GM18868 (cell line): ENCODE data around the gene PRR7.

ENCODE experiments used
- ATAC-seq: cut with Tn5 transposase; IDR thresholded peaks from one replicate; pipeline ENCODE4 v1.9.1; 2021; ENCODE audit warnings: mild to moderate bottlenecking, moderate library complexity; ENCODE audit not compliant: unreplicated experiment

The PRR7 gene

DNA sequence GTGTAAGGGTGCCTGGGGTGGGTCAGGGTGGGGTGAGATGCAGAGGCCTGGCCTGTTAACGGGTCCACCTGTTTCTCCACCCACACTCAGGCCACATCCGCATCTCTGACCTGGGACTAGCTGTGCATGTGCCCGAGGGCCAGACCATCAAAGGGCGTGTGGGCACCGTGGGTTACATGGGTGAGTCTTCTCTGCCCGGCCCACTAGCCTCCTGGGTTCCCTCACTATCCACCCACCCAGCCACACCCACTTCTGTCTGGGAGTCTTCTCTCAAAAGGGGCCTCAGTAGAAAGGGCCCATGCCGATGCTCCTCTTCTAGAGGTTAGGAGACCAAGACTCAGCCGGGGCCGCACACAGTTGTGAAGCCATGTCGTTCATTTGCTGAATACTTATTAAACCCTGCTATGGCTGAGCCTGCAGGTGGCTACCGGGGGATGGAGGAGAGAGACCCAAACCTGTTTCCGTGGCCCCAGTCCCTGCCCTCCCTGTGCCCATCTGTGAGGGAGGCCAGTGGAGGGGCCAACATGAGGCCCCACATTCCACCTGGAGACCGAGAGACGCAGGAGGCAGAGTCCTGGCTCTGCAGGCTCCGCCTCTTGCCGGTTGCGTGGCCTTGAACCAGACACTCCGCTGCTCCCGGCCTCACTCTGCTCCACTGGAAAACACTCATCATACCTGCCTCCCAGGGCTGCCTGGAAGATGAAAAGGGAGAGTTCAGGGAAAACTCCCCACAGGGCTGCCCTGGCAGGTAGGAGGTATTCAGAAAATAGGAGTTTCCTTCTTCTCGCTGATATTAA lies 11.5 kb upstream of the PRR7 start:
- ATAC-seq: no peak

DNA sequence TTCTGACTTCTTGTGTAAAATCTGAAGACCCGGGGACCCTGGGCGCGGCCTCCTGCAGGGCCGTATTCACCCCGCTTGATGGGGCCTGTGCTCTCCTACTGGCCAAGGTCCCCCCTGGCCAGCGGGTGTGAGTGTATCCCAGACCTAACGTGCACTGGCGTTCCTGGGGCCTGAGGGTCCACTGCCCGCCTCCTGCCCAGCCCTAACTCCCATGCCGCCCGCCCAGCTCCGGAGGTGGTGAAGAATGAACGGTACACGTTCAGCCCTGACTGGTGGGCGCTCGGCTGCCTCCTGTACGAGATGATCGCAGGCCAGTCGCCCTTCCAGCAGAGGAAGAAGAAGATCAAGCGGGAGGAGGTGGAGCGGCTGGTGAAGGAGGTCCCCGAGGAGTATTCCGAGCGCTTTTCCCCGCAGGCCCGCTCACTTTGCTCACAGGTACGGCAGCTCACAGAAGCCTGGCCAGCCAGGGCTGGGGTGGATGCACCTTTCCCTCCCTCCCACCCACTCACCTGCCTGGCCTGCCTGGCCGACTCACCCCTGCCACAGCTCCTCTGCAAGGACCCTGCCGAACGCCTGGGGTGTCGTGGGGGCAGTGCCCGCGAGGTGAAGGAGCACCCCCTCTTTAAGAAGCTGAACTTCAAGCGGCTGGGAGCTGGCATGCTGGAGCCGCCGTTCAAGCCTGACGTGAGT lies 10.6 kb upstream of the PRR7 start:
- ATAC-seq: no peak

DNA sequence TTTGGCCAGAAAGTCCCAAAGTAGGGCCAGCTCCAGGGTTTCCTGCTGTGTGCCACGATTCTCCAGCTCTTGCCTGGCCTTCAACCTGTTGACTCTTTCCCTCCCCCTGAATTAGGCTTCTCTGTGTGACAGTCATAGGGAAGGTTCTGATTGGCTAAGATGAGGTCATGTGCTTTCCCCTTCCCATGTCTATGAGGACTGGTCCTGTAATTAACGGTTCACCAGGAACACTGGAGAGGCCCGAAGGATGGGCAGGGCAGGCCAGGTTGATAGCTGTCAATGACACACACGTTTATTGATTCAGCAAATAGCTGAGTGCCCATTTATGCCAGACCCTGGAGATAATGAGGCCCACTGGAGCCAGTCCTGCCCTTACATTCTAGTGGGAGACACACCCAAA lies 9.0 kb upstream of the PRR7 start:
- no peak for ATAC-seq

DNA sequence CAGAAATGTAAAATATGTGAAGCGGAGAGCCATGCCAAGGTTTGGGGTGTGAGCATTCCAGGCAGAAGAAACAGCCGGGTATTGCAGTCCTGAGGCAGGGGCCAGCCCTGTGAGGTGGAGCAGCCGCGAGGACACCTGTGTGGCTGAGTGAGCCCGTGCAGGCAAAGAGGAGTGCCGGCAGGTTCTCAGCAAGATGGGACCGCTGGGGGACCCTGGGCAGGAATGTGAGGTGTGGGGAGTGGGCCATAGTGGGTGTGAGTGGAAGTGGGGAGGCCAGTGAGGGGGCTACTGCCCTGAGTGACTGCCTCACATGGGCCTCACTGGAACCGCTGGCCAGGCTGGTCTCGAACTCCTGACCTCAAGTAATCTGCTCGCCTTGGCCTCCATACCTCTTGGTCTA lies 8.1 kb upstream of the PRR7 start:
- no peak for ATAC-seq

- ATAC-seq: no peak
Observed at GRCh38 chr5:177439518-177440053, 7.0 kb upstream of the PRR7 start.

DNA sequence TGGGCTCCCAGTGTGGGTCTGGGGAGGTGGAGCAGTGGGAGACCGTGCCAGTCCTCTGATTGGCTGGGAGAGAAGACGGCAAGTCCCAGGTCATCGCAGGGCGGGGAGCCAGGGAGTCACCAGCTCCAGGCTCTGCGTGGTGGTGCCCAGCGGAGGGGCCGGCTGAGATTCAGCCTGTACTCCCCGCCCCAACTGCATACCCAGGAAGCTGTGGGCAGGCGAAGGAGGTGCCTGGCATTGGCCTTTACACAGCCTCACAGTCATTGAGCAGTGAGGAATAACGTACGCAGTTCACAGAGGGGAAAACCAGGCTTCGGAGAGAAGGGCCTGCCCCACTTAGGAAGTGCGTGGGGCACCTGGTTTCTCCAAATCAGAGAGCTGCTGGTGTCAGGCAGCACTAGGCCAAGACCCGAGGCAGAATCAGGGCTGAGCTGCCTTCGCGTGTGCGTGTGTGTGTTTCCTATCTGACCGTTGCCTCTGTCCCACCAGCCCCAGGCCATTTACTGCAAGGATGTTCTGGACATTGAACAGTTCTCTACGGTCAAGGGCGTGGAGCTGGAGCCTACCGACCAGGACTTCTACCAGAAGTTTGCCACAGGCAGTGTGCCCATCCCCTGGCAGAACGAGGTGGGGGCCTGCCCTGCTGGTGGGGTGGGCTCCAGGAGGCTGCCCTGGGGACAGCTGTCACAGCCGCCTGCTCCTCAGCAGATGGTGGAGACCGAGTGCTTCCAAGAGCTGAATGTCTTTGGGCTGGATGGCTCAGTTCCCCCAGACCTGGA lies 6.2 kb upstream of the PRR7 start:
- ATAC-seq: no peak

DNA sequence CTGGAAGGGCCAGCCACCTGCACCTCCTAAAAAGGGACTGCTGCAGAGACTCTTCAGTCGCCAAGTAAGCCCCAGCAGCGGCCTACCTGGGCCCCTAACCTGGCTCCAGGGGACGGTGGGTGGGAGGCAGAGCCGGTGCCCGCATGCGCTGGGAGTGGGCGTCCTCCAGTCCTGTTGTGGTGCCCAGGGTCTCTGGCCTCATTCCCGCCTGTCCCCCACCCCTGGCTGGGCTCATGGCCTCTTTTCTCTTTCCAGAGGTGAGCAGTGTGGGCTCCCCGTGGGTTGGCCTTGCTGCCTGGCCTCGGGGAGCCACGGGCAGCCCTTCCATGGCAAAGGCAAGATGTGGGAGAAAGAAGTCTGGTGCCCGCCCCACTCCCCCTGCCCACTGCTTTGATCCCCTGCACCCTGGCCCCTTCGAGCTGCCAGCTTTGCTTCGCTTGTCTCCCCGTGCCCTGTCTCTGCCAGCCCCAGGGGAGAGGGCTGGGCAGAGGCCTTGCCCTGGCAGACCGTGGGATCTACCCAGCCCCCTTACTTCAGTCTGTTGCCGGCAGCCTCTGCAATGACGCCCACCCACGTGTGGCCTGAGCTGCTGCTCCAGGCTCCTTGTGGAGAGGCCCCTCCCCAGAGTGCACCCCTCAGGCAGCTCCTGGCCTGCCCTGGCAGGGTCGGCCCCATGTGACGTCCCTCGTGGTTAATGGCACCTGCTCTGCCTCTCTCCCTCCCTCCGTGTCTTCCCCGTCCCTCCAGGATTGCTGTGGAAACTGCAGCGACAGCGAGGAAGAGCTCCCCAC lies 5.4 kb upstream of the PRR7 start:
- ATAC-seq: no peak

- no peak for ATAC-seq
Observed at GRCh38 chr5:177442066-177442826, 4.4 kb upstream of the PRR7 start.

GRCh38 chr5:177443144-177443983 lies 3.2 kb upstream of the PRR7 start:
- ATAC-seq: no peak

DNA sequence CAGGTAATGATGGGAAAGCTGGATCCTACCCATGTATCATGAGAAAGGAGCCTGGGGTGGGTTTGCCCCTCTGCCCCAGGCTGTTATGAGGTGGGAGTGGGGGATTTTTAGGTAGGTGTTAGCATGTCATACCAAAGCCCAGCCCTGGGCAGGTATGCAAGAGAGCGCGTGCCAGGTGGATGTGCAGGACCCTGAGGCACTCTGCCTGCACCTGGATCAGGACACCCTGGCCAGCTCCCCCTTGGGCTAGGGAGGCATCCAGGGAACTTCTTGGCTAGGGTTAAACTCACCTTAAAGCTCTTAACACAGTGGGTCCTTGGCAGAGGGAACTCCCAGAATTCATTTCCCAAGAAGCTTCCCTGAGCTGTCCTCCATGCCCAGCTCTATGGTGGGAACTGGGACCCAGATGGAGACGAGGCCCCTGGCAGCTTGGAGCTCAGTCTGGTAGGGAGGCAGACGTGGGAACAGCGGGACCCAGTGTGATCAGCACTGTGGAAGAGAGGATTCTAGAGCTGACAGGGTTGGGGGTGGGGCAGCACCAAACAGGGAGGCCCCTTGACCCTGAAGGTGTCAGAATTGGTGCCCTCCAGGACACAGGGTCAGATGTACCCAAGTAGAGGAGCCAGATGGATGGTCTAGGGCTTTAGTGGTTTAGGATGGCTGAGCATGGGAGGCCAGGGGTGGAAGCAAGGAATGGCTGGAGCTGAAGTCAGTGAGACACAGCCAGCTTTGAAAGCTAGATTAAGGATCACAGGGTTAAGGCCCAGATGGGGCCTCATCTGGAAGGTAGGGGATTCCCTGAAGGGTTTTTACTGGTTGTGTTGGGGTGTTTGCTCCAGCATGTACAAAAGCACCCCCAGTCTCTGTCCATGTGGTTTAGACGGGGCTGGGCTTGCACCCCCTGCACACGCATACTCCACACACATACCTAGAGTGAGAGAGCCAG lies 2.2 kb upstream of the PRR7 start:
- ATAC-seq: no peak

DNA sequence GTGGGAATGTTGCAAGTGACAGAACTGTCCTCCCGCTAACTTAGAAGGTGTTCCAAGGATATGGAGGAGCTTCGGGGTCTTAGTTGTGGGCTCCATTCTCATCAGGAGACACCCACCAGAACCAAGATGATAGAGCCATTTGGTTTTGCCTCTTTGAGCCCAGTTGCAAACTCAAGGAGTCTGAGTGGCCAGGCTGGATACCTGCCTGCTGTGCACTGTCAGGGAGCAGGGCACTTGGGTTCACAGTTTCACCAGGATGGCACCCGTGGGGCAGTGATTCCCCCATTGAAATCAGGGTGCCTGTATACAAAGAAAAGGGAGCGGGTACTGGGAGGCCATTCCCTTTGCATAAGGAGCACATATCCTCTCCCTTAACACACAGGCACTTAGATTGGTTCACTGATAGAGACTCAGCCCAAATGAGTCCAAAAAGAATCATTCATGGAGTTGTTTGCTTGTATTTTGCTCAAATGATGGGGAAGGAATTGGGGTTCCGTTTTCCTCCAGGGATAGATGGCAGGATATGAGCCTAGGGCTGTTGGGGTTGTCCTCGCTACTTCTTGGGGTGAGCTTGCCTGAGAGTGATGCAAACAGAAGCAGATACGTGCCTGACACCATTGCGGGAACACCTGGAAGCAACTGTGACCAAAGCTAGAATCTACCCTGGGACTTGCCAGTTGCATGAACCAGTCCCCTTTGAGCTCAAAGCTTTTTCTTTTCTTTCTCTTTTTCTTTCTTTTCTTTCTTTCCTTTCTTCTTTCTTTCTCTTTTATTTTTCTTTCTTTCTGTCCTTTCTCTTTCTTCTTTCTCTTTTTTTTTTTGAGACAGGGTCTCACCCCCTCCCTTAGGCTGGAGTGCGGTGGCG lies 1.3 kb upstream of the PRR7 start:
- no peak for ATAC-seq

- ATAC-seq: no peak
Observed at GRCh38 chr5:177445917-177446199, 756 bp upstream of the PRR7 start.

DNA sequence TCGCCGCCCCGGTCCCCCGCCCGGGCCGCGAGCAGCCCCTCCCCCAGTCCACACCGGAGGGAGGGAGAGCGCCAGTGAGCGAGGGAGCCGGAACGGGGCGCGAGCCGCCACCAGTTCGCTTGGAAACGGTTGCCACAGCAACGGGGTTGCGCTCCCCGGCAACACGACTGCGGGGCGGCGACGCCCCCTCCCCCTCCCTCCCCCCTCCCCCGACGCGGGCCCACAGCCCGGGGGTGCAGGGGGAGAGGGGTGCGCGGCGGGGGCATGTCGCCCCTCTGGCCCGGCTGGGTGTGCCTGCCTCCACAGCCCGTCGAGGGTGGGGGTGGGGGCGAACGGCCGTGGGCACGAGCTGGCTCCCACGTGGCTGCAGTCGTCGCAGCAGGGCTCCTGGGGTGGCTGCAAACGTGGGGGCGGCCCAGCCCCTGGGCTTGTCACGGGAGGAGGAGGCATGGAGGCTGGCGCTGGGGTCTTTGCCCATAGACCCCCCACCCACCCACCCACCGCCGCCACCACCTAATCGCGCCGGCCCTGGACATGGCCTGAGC lies 524 bp downstream of the PRR7 start:
- ATAC-seq: peak; percentile 39

DNA sequence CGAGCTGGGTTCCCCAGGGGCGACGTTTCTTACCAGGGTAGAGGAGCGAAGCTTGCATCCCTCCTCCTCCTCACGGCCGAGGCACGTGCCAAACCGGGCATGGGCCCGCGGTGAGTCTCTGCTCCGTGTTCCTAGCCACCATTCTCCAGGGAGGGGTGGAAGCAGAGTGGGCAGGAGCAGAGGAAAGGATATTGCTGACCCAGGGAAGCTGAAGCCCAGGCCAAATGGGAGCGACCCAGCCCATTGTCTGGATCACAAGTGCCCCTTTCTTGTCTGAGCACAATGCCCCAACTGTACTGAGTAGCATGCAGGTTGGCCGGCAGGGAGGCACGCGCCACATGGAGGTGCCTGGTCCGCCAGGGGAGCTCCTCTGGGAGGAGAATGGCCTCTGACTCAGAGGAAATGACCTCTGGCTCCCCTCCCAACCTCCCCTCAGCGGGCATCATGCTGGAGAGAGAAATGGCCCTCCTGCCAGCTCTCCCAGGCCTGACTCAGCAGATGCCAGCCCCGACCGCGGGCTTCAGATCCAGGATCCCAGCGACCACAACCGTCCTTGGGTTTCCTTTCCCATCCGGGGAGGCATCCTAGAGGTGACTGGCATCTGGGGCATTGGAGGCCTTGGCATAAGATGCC lies 1.1 kb downstream of the PRR7 start:
- ATAC-seq: no peak

GRCh38 chr5:177448244-177448950 lies 1.8 kb downstream of the PRR7 start:
- no peak for ATAC-seq
